Stimulated activated CD8-positive, alpha-beta memory T cell treated with anti-CD3 and anti-CD28 coated beads, Interleukin-12 subunit alpha, Interleukin-12 subunit beta, amount 100 ng/mL, for 4 hours (primary cell): Measurements from ENCODE around the gene CYP46A1.

ENCODE experiments used
- DNase-seq: peaks from one replicate; pipeline ENCODE4 v3.0.0-alpha.2; 2020; ENCODE audit warnings: low read depth

CYP46A1 gene

GRCh38 chr14:99729991-99730875 lies 46.1 kb downstream of the CYP46A1 start:
- DNase-seq = peak; percentile 32

- DNase-seq = no peak
These were observed 46.9 kb downstream of the CYP46A1 start for GRCh38 chr14:99730876-99731546.

- DNase-seq = no peak
These were observed 47.7 kb downstream of the CYP46A1 start for GRCh38 chr14:99731547-99732435.

- no peak for DNase-seq
These were observed 48.5 kb downstream of the CYP46A1 start for GRCh38 chr14:99732436-99733210.

- no peak for DNase-seq
These were observed 49.1 kb downstream of the CYP46A1 start for GRCh38 chr14:99733211-99733539.

GRCh38 chr14:99733540-99734405 lies 49.7 kb downstream of the CYP46A1 start:
- DNase-seq = no peak

GRCh38 chr14:99734406-99735051 lies 50.4 kb downstream of the CYP46A1 start:
- DNase-seq = no peak

GRCh38 chr14:99735189-99736135 lies 51.4 kb downstream of the CYP46A1 start:
- DNase-seq = no peak

- DNase-seq = no peak
These were observed 52.7 kb downstream of the CYP46A1 start for GRCh38 chr14:99736603-99737371.

GRCh38 chr14:99737451-99737951 lies 53.4 kb downstream of the CYP46A1 start:
- no peak for DNase-seq

- DNase-seq = no peak
These were observed 54.0 kb downstream of the CYP46A1 start for GRCh38 chr14:99737956-99738667.

- DNase-seq = no peak
These were observed 56.3 kb downstream of the CYP46A1 start for GRCh38 chr14:99740411-99740810.

- no peak for DNase-seq
These were observed 57.3 kb downstream of the CYP46A1 start for GRCh38 chr14:99741227-99741976.

- DNase-seq = no peak
These were observed 58.0 kb downstream of the CYP46A1 start for GRCh38 chr14:99742074-99742473.

GRCh38 chr14:99742509-99743487 lies 58.7 kb downstream of the CYP46A1 start:
- DNase-seq = no peak
